Midbrain (tissue), 1 donor: ENCODE results near the gene PIP5KL1.

Experiments
- DNase-seq: peaks from one replicate; lab custom pipeline; 2025; lab: John Stamatoyannopoulos, UW

Gene PIP5KL1

GRCh38 chr9:127931092-127931881 is 710 bp upstream of the PIP5KL1 start:
- no peak for DNase-seq

GRCh38 chr9:127929625-127929979 is 975 bp downstream of the PIP5KL1 start:
- no peak for DNase-seq

DNA sequence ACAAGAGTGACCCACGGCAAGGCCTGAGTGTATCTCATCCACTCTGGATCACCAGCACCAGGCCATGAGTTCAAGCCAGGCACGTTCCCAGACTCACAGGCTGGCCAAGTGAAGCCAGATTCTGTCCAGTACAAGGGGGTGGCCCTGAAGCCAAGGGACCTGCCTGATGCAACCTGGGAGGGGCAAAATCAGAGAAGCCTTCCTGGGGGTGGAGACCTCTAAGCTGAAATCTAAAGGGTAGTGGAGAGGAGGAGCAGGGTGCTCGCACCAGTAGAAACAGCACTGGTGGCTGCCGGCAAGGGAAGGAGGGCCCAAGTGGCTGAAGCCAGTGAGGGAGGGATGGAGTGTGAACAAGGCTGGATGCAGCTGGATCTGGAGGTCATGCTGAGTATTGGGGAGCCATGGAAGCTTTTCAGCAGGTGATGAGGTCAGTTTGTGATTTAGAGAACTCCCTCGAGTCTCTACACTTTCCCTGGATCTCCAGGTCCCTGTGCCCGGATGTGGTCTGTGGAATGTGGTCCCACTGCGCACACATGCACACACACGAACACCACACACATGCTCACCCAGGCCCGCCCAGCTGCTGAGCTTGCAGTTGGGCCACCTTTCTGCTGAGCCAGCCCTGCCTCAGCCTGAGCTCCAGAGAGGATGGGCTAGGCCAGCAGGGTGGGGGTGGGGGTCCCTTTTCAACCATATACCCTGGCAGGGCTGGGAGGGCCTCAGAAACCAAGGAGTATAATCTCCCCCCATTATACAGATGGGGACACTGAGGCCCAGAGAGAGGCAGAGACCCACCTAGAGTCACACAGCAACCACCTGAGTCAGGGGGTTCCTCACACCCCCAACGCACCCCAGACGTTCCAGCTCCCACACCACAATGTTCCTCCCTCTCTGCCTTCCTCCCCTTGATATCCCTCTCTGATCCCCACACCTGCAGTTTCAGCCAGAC is 1.6 kb downstream of the PIP5KL1 start:
- no peak for DNase-seq

DNA sequence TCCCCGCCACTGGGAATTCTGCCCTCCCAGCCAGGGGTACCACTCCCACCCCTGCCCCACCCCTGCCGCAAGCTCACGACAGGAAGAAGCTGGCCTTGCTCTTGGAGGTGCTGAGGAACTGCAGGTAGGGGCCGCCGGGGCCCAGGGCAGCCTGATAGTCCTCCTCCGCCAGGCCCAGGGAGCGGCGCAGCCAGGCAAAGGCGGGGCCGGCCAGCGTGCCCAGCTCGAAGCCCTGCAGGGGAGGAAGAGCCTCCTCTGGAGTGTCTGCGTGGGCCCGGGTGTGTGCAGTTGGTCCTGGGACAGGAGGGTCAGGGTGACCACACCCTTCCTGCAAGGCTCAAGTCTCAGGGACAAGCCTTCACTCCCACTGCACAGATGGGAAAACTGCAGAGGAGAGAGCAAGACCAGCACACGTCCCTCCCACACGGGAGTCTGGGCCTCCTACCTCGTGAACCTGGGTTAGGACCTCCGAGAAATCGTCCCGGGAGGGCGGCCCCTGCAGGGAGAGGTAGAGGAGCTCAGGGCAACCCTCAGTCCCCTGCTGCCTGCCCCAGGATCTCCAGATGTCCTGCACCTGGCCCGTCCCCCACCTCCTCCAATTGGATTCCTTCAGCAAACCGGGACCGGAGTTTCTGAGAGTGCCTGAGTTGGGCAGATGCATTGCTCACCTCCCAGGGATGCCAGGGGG is 2.4 kb downstream of the PIP5KL1 start:
- no peak for DNase-seq

DNA sequence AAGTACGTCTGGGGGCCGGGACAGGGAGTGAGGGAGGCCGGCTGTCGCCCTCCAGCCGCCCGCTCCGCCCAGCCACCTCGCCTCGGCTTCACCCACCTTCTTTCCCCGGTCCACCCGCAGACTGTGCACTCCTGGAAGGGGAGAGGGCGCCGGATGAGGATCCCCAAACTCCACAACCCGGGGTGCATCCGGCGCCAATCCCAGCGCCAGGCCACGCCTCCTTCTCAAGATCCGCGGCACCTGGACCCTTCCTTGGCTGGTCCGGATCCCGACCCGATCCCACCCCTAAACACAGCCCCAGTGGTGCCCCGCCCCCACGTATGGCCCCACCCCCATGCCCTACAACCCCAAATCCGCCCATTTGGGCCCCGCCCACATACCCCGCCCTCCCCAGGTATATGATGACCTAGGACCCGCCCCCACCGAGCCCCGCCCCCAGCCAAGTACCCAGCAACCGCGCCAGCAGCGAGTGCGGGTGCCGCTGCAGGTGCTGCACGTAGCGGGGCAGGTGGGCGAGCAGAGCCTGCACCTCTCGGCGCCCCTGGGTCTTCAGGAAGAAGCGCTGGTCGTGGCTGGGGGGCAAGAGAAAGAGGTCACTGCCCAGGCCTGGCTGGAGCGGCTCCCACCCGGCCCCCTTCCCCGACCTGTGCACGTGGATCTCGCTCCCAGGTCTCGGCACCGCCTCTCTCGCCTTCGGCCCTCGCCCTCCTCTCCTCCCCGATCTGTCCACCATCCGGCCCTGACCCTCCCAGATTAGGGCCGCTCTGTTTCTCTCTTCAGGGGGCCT is 3.2 kb downstream of the PIP5KL1 start:
- no peak for DNase-seq

GRCh38 chr9:127926906-127927200 is 3.7 kb downstream of the PIP5KL1 start:
- DNase-seq: no peak

DNA sequence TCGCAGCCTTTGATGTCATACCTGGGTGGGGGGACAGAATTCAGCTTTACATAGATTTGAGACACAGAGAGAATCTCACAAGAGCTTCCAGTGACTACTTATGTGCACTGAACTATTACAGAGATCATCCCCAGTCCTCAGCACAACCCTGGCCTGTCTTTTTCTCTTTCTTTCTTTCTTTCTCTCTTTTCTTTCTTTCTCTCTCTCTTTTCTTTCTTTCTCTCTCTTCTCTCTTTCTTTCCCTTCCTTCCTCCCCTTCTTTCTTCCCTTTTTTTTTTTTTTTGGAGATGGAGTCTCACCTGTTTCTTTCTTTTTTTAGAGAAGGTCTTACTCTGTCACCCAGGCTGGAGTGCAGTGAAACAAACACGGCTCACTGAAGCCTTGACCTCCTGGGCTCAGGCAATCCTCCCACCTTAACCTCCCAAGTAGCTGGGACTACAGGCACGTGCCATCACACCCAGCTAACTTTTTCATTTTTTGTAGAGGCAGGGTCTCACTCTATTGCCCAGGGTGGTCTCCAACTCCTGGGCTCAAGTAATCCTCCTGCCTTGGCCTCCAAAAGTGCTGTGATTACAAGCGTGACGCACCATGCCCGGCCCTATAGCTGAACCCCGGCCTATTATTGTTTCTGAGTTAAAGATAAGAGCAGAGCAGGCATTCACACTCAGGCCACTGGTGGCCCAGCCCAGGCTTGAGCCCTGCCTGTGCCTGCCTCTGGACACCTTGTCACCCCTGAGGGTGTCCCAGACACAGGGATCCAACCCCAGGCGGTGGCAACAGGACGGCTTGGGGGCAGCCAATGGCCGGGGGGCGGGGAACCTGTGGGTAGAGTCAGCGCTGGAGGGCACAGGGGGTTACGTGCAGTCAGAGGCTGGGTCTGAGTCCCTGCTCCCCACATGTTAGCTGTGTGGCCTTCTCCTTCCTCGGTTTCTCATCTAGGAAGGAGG is 4.3 kb downstream of the PIP5KL1 start:
- no peak for DNase-seq

- DNase-seq: no peak
Measured at GRCh38 chr9:127924736-127925444, 5.7 kb downstream of the PIP5KL1 start.

GRCh38 chr9:127923771-127924170 is 6.8 kb downstream of the PIP5KL1 start:
- no peak for DNase-seq

- no peak for DNase-seq
Measured at GRCh38 chr9:127923046-127923445, 7.5 kb downstream of the PIP5KL1 start.

DNA sequence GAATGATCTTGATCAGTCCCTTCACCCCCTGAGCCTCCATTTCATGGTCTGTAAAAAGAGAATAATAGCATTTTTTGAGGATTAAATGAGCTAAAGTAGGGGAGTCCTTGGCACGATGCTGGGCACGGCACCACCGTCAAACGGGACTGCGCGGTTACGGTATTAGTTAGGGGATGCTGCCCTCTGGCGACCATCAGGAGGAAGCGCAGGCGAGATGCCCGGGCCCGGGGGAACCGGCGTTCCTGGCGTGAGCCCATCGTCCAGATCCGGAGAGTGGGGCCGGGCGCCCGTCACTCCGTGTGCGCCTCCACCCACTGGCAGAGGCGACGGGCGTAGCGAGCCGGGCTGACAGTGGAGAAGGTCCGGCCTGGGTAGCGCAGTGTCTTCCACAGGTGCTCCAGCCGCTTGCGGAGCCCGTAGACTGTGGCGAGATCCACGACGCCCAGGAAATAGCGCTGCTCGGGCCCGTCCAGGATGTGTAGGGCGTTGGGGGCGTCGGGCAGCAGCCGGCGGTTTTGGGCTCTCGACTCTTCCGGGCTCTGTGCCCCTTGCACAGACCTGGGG is 8.9 kb downstream of the PIP5KL1 start:
- peak; percentile 72 for DNase-seq

- no peak for DNase-seq
Measured at GRCh38 chr9:127920794-127921193, 9.8 kb downstream of the PIP5KL1 start.

GRCh38 chr9:127919253-127919815 is 11.2 kb downstream of the PIP5KL1 start:
- no peak for DNase-seq

- DNase-seq: no peak
Measured at GRCh38 chr9:127918183-127919107, 12.1 kb downstream of the PIP5KL1 start.

DNA sequence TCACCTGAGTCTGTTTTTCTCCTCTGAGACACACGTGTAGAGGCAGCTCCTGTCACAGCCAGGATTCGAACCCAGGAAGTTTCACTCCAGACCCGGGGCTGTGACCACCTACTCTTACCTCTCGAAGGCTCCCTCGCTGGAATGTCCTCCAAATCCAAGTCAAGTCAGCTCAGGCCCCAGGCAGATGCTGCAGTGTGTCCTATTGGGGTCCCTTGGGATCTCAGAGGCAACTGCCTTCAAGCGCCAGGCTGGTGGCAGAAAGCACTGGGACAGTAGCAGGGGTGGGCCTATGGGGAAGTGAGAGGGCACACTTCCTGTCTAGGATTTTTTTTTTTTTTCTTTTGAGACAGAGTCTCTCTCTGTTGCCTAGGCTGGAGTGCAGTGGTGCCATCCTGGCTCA is 13.0 kb downstream of the PIP5KL1 start:
- DNase-seq: no peak

DNA sequence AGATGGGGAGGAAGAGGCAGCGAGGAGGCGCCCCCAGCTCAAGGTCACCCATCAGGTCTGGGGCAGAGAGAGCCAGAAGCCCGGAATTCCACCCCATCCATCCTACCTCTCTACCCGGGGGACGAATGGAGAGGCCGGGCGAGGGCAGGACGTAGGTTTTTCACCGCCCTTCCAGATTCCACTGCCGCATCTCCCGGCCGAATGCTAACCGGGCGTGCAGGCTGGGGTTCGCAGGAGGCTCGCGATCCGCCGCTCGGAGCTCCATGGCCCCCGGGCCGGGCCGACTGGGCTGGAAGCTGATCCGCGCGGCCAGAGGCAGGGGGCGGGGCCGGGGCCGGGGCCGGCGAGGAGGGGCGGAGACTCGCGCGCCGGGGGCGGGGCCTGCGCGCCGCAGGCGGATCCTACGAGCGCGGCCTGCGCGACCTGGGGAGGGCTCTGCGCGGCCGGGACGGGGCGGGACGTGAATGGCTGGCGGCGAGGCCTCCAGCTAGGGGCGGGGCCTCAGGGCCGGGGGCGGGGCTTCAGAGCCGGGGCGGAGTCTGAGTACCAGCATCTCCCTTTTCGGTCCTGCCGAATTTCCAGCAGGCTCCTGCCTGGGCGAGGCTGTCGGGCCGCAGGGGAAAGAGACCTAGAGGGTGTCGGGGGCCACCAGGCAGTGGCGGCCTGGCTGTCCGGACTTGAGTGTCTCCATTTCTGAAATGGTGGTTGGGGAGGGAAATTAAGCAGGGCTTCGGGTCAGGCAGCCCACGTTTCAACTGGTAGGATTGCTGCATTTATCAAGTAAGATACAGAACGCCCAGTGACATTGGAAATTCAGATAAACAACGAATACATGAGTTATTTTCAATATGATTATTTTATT is 13.6 kb downstream of the PIP5KL1 start, which contains the start of gene ST6GALNAC4:
TSS of gene ST6GALNAC4 (minus strand) at position 322 of the 862 bp plus-strand sequence. CDS start 622 bp downstream, outside the sequence.
- DNase-seq: peak; percentile 94
